IgD-negative memory B cell (primary cell): Measurements from ENCODE around the gene JOSD2. TPM values are rescaled to one million over a fixed set of nuclear protein-coding genes. Genes with fewer than 3 reads are reported as not detected.
"Not testable (repeated sequence)": the region's sequence is repeated elsewhere in the genome, so short reads cannot be mapped to it uniquely, and the experiment has no call there.

Source experiments
- H3K27ac Mint-ChIP-seq, 3 donors: one replicate each; pipeline ENCODE4 v1.8.0; 2020 to 2022; ENCODE audit warnings: mild to moderate bottlenecking in 3 of 3, mixed read lengths in 3 of 3, moderate library complexity in 1 of 3
- H3K27me3 Mint-ChIP-seq: one replicate; pipeline ENCODE4 v1.8.0; 2021; ENCODE audit warnings: mixed read lengths
- H3K36me3 Mint-ChIP-seq: one replicate; pipeline ENCODE4 v1.8.0; 2020; ENCODE audit warnings: mild to moderate bottlenecking, mixed read lengths
- H3K4me1 Mint-ChIP-seq, 3 donors: one replicate each; pipeline ENCODE4 v1.8.0; 2020 to 2022; ENCODE audit warnings: mixed read lengths in 3 of 3, mild to moderate bottlenecking in 1 of 3
- H3K4me3 Mint-ChIP-seq, 4 donors: one replicate each; pipeline ENCODE4 v1.8.0; 2020 to 2022; ENCODE audit warnings: mild to moderate bottlenecking in 4 of 4, mixed read lengths in 4 of 4, moderate library complexity in 3 of 4
- H3K9me3 Mint-ChIP-seq, 3 donors: one replicate each; pipeline ENCODE4 v1.8.0; 2020 to 2021; ENCODE audit warnings: mixed read lengths in 3 of 3, mild to moderate bottlenecking in 1 of 3
- polyA plus RNA-seq: library from polyadenylated mRNA; unstranded; fragments of 300-500 nt; fragmentation: Illumina TruSeq; gene quantifications from one replicate; pipeline ENCODE4 v1.2.3, GENCODE V29; 2021

The JOSD2 gene
- polyA plus RNA-seq, 1 donor from 2014 or later: 15.0 TPM

DNA sequence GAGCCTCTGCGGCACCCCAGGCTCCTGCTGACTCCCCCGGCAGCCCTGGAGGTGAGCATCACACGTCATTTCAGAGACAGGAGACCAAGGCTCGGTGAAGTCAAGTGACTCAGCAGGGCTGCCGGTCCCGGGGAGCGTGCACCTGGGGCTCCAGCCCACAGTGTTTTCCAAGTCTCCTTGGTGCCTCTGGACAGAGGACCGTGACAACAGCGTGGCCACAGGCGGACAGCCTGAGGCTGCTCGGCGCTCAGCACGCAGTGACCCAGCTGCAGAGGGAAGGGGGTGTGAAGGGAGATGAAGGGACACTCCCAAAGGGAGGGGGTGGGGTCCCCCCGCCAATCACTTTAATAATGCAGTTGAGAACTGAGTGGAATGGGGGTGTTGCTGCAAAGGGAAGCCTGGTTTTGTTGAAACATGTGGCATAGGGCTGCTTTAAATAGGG lies 20.2 kb upstream of the JOSD2 start:
- Mint-ChIP-seq H3K9me3 (peaks cover 13 to 20% (median 14%) of the 10 kb centered on the region in 3 donors), H3K4me3 (peak overlapping the region in 1 of 4 donors; percentile 41), H3K36me3 (no peaks in the 10 kb centered on the region), H3K27me3 (peaks cover 9% of the 10 kb centered on the region), H3K27ac (no peak overlapping the region), H3K4me1 (no peaks in the 10 kb centered on the region)

DNA sequence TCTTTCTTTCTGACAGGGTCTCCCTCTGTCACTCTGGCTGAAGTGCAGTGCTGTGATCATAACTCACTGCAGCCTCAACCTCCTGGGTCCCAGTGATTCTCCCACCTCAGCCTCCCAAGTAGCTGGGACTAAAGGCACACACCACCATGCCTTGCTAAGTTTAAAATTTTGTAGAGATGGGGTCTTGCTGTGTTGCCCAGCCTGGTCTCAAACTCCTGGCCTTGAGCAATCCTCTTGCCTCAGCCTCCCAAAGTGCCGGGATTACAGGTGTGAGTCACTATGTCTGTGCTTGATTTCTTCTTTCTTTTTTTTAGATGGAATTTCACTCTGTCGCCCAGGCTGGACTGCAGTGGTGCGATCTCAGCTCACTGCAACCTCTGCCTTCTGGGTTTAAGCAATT lies 17.1 kb upstream of the JOSD2 start:
- not testable (repeated sequence) for H3K4me1 Mint-ChIP-seq, H3K27ac Mint-ChIP-seq, H3K36me3 Mint-ChIP-seq, H3K9me3 Mint-ChIP-seq, H3K4me3 Mint-ChIP-seq
- peaks cover 10% of the 10 kb centered on the region for H3K27me3 Mint-ChIP-seq

DNA sequence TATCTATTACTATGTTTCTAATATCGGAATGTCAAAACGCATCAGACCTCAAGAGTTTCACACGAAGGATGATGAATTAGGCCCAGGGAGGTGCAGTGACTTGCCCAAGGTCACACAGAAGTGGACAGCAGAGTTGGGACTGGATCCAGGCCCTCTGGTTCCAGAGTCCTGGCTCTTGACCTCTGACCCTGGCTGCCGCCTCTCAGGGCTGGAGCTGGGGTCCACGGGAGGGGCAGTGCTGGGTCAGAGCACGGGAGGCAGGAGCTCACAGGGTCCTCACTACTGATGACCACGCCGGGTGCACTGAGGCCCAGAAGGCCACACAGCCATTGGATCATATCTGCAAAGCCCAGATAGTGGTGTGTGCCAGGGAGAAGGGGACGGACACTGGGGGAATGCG lies 11.9 kb upstream of the JOSD2 start:
- Mint-ChIP-seq H3K36me3 (no peaks in the 10 kb centered on the region), H3K9me3 (no peaks in the 10 kb centered on the region), H3K4me1 (no peaks in the 10 kb centered on the region), H3K27ac (no peak overlapping the region), H3K4me3 (no peak overlapping the region), H3K27me3 (peaks cover 2% of the 10 kb centered on the region)

DNA sequence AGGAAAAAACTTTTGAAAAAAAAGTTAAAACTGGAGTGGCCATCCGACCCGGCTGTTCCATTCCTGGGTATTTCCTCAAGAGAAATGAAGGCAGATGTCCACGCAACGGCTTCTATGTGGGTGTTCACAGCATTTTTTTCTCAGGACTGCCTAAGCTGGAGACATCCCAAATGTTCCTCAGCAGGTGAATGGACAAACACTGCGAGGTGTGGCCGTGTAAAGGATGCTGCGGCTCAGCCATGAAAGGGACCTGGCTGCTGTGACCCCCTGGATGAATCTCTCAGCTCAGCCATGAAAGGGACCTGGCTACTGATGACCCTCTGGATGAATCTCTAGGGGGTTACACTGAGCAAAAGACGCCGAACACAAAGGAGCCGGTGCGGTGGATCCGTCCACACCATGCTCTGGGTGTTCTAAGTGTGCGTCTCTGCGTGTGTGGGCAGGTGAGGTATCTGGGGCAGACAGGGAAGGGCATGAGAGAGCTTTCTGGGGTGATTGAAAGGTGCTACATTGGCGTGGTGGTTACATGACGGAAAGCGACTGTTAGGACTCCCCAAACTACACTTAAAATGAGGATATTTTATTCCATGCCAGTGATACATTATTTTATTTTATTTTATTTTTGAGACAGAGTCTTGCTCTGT lies 10.0 kb upstream of the JOSD2 start:
- no peaks in the 10 kb centered on the region for H3K36me3 Mint-ChIP-seq
- H3K4me1 Mint-ChIP-seq: no peaks in the 10 kb centered on the region
- H3K27me3 Mint-ChIP-seq: peaks cover 2% of the 10 kb centered on the region
- no peak overlapping the region for H3K27ac Mint-ChIP-seq
- no peak overlapping the region for H3K4me3 Mint-ChIP-seq
- H3K9me3 Mint-ChIP-seq: no peaks in the 10 kb centered on the region

DNA sequence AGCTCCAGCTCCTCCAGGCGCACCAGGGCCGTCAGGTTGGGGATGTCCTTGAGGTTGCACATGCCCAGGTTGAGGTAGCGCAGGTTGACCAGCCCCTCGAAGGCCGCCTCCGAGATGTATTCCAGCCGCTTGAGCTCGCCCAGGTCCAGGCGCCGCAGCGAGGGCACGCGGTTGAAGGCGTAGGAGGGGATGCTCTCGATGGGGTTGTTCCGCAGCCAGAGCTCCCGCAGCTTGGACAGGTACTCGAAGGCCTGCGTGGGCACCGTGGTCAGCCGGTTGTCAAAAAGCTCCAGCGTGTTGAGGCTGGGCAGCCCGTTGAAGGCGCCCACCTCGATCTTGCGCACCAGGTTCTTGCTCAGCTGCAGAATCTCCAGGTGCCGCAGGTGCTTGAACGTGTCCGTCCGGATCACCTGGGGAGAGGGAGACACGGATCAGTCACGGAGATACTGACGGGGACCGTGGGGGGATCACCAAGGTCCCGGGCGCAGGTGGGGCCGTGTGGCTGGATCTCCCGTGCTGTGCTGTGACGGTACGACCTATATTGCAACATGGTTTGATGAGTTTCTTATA lies 8.1 kb upstream of the JOSD2 start:
- H3K9me3 Mint-ChIP-seq: no peaks in the 10 kb centered on the region
- H3K27ac Mint-ChIP-seq: no peak overlapping the region
- H3K36me3 Mint-ChIP-seq: no peaks in the 10 kb centered on the region
- H3K4me1 Mint-ChIP-seq: no peaks in the 10 kb centered on the region
- no peak overlapping the region for H3K4me3 Mint-ChIP-seq
- H3K27me3 Mint-ChIP-seq: peaks cover 9% of the 10 kb centered on the region

DNA sequence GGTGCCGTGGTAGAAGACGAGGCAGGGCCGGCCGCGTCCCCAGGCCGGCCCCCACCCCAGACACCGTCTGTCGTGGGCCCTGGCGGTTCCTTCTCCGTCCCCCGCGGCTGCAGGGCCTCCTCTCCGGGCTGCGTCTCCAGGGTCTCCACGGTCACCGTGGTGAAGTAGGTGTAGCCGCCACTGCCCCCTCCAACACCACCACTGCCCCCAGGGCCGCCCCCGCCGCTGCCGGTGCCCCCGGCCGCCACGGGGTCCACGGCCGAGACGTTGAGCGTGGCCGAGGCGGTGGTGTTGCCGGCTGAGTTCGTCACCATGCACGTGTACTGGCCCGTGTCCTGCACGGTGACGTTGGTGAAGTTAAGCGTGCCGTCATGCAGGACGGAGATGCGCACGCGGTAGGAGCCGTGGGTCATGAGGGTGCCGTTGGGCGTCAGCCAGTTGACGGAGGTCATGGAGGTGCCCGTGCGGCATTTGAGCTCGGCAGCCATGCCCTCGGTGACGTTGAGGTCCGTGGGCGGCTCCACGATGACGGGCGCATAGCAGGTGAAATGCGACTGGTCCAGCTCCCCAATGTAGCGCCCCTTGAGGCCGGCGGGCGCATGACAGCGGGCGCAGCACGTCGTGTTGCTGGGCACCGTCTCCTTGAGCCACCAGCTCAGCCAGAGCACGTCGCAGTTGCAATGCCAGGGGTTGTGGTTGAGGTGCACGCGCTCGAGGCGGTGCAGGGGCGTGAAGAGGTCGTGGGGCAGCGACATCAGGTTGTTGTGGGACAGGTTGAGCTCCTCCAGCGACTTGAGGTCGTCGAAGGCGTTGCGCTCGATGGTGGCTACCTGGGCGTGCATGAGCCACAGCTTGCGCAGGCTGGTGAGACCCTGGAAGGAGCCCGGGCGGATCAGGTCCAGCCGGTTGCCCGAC lies 7.4 kb upstream of the JOSD2 start:
- H3K9me3 Mint-ChIP-seq: no peaks in the 10 kb centered on the region
- peak overlapping the region in 1 of 4 donors; percentile 45 for H3K4me3 Mint-ChIP-seq
- H3K4me1 Mint-ChIP-seq: no peaks in the 10 kb centered on the region
- H3K27me3 Mint-ChIP-seq: peaks cover 9% of the 10 kb centered on the region
- no peaks in the 10 kb centered on the region for H3K36me3 Mint-ChIP-seq
- no peak overlapping the region for H3K27ac Mint-ChIP-seq

- Mint-ChIP-seq H3K4me1 (no peaks in the 10 kb centered on the region), H3K27me3 (peaks cover 7% of the 10 kb centered on the region), H3K27ac (no peak overlapping the region), H3K36me3 (no peaks in the 10 kb centered on the region), H3K9me3 (no peaks in the 10 kb centered on the region), H3K4me3 (no peak overlapping the region)
Measured at GRCh38 chr19:50517704-50518075, 6.7 kb upstream of the JOSD2 start.

DNA sequence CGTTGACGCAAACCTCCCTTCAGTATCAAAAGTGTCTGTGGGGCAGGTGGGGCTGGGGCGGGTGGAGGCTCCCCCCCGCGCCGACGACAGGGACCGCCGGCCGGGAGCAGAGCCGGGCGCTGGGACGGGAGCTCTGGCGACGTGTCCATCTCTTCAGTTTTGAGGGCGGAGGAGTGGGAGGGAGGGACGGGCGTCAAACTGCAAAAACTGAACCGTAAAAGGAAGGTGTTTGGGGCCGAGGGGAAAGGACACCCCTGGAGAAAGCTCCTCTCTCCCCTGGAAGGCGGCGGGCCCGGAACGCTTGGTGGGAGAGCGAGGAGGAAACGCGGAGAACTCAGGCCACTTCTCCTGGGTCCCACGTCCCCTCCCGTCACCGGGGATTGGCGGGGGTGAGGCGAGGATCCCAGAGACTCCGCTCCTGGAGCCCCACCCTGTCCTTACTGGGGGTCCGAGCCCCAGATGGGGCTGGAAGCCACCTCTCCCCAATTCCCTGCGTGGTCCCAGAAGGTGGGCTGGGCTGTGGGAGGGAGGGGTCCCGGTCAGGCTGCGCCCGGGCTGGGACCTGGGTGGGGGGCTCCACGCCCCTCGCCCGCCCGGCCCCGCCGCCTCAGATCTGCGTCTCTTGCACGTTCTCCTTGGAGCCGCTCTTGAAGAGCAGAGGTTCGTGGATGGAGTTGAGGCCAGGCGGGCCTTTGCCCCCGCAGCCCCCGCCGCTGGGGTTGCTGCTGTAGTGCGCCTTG lies 6.1 kb upstream of the JOSD2 start:
- H3K9me3 Mint-ChIP-seq: no peaks in the 10 kb centered on the region
- no peak overlapping the region for H3K27ac Mint-ChIP-seq
- H3K36me3 Mint-ChIP-seq: no peaks in the 10 kb centered on the region
- no peaks in the 10 kb centered on the region for H3K4me1 Mint-ChIP-seq
- no peak overlapping the region for H3K4me3 Mint-ChIP-seq
- H3K27me3 Mint-ChIP-seq: peaks cover 7% of the 10 kb centered on the region

DNA sequence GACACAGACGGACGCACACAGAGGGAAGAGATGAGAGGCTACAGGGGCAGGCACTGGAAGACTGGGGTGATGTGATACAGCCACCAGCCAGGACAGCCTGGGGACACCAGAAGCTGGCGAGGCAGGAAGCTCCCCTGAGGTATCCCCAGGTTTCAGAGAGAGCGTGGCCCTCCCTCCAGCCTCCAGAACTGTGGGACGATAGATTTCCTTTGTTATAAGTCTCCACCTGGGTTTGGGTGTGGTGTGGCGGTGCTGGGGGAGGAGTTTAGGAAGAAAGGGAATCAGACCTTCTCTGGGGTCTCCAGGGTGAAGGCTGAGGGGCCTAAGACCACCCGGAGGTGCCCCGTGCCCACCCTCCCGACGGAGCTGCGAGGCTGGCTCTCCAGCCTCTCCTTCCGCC lies 5.5 kb upstream of the JOSD2 start:
- Mint-ChIP-seq H3K9me3 (no peaks in the 10 kb centered on the region), H3K36me3 (no peaks in the 10 kb centered on the region)

GRCh38 chr19:50515168-50515561 lies 4.2 kb upstream of the JOSD2 start:
- Mint-ChIP-seq H3K27me3 (peaks cover 7% of the 10 kb centered on the region), H3K36me3 (no peaks in the 10 kb centered on the region), H3K9me3 (no peaks in the 10 kb centered on the region)

More for the DNA sequence above, 5.5 kb upstream of the JOSD2 start:
- Mint-ChIP-seq H3K27ac (no peak overlapping the region), H3K4me1 (peaks cover 0 to 4% (median 2%) of the 10 kb centered on the region in 3 donors), H3K4me3 (no peak overlapping the region), H3K27me3 (peaks cover 7% of the 10 kb centered on the region)

DNA sequence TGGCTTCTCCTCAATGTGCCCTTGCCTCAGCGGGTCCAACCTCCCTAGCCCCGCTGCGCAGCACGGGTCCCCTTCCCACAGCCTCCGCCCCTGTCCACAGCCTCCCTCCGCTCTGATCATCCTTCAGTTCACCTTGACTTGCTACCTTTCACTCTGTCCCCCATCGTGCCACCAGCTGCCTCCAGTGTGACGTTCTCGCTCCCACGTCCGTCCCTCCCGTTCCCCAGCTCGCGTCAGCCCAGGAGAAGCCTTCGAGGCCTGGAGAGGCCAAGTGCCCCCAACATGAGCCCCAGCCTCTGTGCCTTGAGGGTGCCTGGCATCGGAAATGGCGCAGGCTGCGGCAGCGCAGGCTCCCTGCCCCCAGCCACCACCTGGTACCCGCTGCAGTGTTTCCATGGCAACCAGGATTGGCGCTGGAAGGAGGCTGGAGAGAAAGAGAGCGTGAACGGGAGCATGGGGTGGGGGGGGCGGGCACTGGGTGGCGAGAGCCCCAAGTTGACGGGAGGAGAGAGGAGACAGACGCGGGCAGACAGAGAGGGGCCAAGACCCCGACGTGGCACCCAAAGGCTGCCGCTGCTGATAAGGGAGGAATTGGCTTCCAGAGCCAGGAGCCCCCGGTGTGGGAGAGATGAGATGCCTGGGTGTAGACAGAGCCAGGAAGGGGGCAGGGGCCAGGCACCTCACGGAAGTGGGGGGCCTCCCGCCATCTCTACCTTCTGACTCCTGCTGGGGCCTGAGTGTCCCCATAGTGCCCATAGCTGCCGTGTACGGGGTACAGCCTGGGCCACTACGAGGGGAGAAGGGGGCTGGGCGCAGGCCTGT lies 3.6 kb upstream of the JOSD2 start:
- H3K27me3 Mint-ChIP-seq: peaks cover 7% of the 10 kb centered on the region
- H3K27ac Mint-ChIP-seq: peak overlapping the region in 1 of 3 donors; percentile 92
- H3K9me3 Mint-ChIP-seq: no peaks in the 10 kb centered on the region
- H3K36me3 Mint-ChIP-seq: no peaks in the 10 kb centered on the region
- no peak overlapping the region for H3K4me3 Mint-ChIP-seq
- H3K4me1 Mint-ChIP-seq: peaks cover 4 to 13% (median 7%) of the 10 kb centered on the region in 3 donors

More at GRCh38 chr19:50515168-50515561, 4.2 kb upstream of the JOSD2 start:
- Mint-ChIP-seq H3K4me1 (peaks cover 4 to 13% (median 7%) of the 10 kb centered on the region in 3 donors), H3K4me3 (no peak overlapping the region), H3K27ac (no peak overlapping the region)

DNA sequence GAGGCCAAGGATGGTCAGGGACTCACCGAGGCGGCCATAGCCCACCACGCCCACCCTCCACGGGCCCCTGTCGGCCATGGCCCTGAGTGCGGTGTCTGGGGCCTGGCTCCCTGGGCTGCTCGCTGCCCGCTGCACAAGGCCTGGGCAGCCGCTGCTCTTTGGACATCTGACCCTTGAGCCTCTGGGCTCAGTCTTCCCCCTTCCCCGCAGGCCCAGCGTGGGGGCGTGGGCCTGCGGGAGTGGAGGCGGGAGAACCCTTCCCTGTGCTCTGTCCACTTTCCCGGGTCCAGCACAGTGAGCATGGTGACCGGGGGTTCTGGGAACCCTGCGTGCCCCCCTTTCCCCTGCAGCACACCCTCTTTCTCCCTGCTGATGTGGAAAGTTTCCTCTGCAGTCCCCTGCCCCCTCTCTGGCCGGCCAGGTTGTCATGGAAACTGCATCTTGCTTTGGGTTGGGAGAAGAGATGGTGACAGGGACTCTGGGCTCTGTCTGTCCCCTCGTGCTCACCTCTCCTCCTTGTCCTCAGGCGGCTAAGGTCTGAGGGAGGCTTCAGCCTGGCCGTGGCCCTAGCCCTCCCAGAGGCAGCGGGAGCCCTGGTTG lies 2.9 kb upstream of the JOSD2 start, which contains the start of gene ASPDH:
Gene ASPDH (minus strand): TSS at position 168 of the 600 bp plus-strand sequence. CDS start 90 bp downstream, at position 78.
- Mint-ChIP-seq H3K9me3 (no peaks in the 10 kb centered on the region), H3K4me1 (peaks cover 4 to 14% (median 7%) of the 10 kb centered on the region in 3 donors), H3K36me3 (no peaks in the 10 kb centered on the region), H3K27ac (peak within 1 kb of the TSS; percentile 35 to 92 (median 56)), H3K27me3 (peaks cover 7% of the 10 kb centered on the region), H3K4me3 (peak within 1 kb of the TSS in 2 of 4 donors; percentile 32 to 51)

- Mint-ChIP-seq H3K4me1 (peaks cover 4 to 16% (median 7%) of the 10 kb centered on the region in 3 donors), H3K27me3 (peaks cover 7% of the 10 kb centered on the region), H3K9me3 (no peaks in the 10 kb centered on the region), H3K4me3 (peak overlapping the region in 1 of 4 donors; percentile 32), H3K27ac (peak overlapping the region in 2 of 3 donors; percentile 35 to 56), H3K36me3 (no peaks in the 10 kb centered on the region)
Measured at GRCh38 chr19:50512999-50513745, 2.2 kb upstream of the JOSD2 start.
